ENCODE measurements around the gene SNX8. TPM values are rescaled to one million over a fixed set of nuclear protein-coding genes. Genes with fewer than 3 reads are reported as not detected.

Gene SNX8
- total and polyA plus RNA-seq, 2 of the 8 experiments (the other 6 are each of a cell fraction or from before 2014, with no cell fraction given) = 46.2 to 70.8 TPM

- no peak for FAIRE-seq
- TF ChIP-seq, protein P1, sequence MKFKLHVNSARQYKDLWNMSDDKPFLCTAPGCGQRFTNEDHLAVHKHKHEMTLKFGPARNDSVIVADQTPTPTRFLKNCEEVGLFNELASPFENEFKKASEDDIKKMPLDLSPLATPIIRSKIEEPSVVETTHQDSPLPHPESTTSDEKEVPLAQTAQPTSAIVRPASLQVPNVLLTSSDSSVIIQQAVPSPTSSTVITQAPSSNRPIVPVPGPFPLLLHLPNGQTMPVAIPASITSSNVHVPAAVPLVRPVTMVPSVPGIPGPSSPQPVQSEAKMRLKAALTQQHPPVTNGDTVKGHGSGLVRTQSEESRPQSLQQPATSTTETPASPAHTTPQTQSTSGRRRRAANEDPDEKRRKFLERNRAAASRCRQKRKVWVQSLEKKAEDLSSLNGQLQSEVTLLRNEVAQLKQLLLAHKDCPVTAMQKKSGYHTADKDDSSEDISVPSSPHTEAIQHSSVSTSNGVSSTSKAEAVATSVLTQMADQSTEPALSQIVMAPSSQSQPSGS (IDR thresholded peaks at IDR 0.05; ENCODE audit: low read length) = peak; percentile 25; the same call in 1 of the 2 replicates
- peak; percentile 62; the same call in 1 of the 2 replicates for TF ChIP-seq TBP (IDR thresholded peaks at IDR 0.05; ENCODE audit: low read depth, low read length)
- TF ChIP-seq RAD21 (IDR thresholded peaks at IDR 0.05 in 1 of 2, conservative IDR thresholded peaks at IDR 0.05 in 1 of 2; ENCODE audit: low read depth in 2 of 2, low read length in 2 of 2) = no peak
- peak; percentile 75 for TF ChIP-seq CREB1 (IDR thresholded peaks at IDR 0.05)
- peak; percentile 88 for TF ChIP-seq KDM4A (IDR thresholded peaks at IDR 0.05; ENCODE audit: low read depth, low read length, severe bottlenecking)
- TF ChIP-seq GABPA (IDR thresholded peaks at IDR 0.05; ENCODE audit: borderline replicate concordance, insufficient read depth, low read length) = no peak
- peak; percentile 51 for TF ChIP-seq POLR2AphosphoS5 (IDR thresholded peaks at IDR 0.05; ENCODE audit: low read depth, low read length)
- no peak for TF ChIP-seq ZNF274 (IDR thresholded peaks at IDR 0.05; ENCODE audit: borderline replicate concordance, extremely low read depth, low read length)
Observed at GRCh38 chr7:2232766-2233520, 81.3 kb downstream of the SNX8 start, which contains the start of gene MAD1L1. Gene MAD1L1 (minus strand): TSS chr7:2232945. CDS start chr7:2230133, 2,812 bp downstream.

More at GRCh38 chr7:2232766-2233520, 81.3 kb downstream of the SNX8 start, which contains the start of gene MAD1L1:
- Histone ChIP-seq H3K4me2 (ENCODE audit: insufficient read depth in 1 of 2, low read depth in 2 of 2, low read length in 2 of 2) (peak within 1 kb of the TSS; percentile 60 to 91), H3K27me3 (replicated peaks in 1 of 4; ENCODE audit: control insufficient read depth in 3 of 4, extremely low read depth in 1 of 4, insufficient read depth in 3 of 4, low read length in 3 of 4) (no peaks in the 10 kb centered on the region), H2BK12ac (ENCODE audit: low read depth, low read length) (no peak within 1 kb of the TSS), H2BK15ac (ENCODE audit: low read length) (no peak within 1 kb of the TSS), H3K79me1 (ENCODE audit: low read depth, low read length) (peaks cover 9% of the 10 kb centered on the region), H3K14ac (ENCODE audit: insufficient read length) (no peak within 1 kb of the TSS), H3K4me1 (replicated peaks in 1 of 4; ENCODE audit: control insufficient read depth in 3 of 4, insufficient read depth in 4 of 4, low read length in 3 of 4) (peaks cover 0 to 2% (median 0%) of the 10 kb centered on the region in 4 experiments; a peak in 1 of 7 replicates), H2BK120ac (replicated peaks; ENCODE audit: low read depth, low read length) (no peak within 1 kb of the TSS), H3K4me3 (ENCODE audit: extremely low read depth in 1 of 4, insufficient read depth in 2 of 4, low read depth in 3 of 4, low read length in 4 of 4) (peak within 1 kb of the TSS; percentile 62 to 93 (median 82)), H3K9ac (replicated peaks in 1 of 4; ENCODE audit: extremely low read depth in 1 of 4, low read depth in 3 of 4, low read length in 3 of 4) (peak within 1 kb of the TSS; percentile 65 to 93 (median 71)), H4K20me1 (replicated peaks in 1 of 2; ENCODE audit: control insufficient read depth in 1 of 2, insufficient read depth in 2 of 2, low read length in 2 of 2) (peaks cover 3 to 11% of the 10 kb centered on the region in 2 experiments), H4K8ac (ENCODE audit: extremely low read depth, insufficient read depth, low read length) (peak within 1 kb of the TSS; percentile 73; the same call in 1 of the 2 replicates), H2BK20ac (ENCODE audit: low read length) (no peak within 1 kb of the TSS), H3K23me2 (ENCODE audit: low read depth, low read length) (peaks cover 8% of the 10 kb centered on the region; the same call in 1 of the 2 replicates), H3K9me3 (ENCODE audit: insufficient read depth in 2 of 2, low read depth in 1 of 2, low read length in 1 of 2) (no peaks in the 10 kb centered on the region), H2AFZ (ENCODE audit: low read length) (0 out of 2 replicates have a peak within 1 kb of the TSS, but pooled peaks have one; percentile 51), H3K56ac (replicated peaks; ENCODE audit: insufficient read length, low read depth, low read length) (peak within 1 kb of the TSS; percentile 62), H3K79me2 (ENCODE audit: control insufficient read depth in 1 of 2, insufficient read depth in 2 of 2, low read length in 2 of 2) (peaks cover 8 to 34% of the 10 kb centered on the region in 2 experiments), H4K91ac (replicated peaks; ENCODE audit: insufficient read length, low read length) (peak within 1 kb of the TSS; percentile 84), H3K4ac (replicated peaks; ENCODE audit: insufficient read length, low read depth, low read length) (no peak within 1 kb of the TSS), H3K36me3 (ENCODE audit: control insufficient read depth in 2 of 4, insufficient read depth in 4 of 4, low read length in 3 of 4) (peaks cover 16 to 44% (median 32%) of the 10 kb centered on the region in 4 experiments; a peak in 7 of 8 replicates), H3K23ac (ENCODE audit: insufficient read length) (no peak within 1 kb of the TSS), H3K27ac (ENCODE audit: low read depth, low read length) (peak within 1 kb of the TSS; percentile 31; the same call in 1 of the 2 replicates), H2AK5ac (ENCODE audit: low read depth, low read length) (no peak within 1 kb of the TSS), H2BK5ac (ENCODE audit: low read depth, low read length) (peak within 1 kb of the TSS; percentile 71; the same call in 1 of the 2 replicates), H3K18ac (ENCODE audit: extremely low read depth, low read length) (peak within 1 kb of the TSS; percentile 68), H4K5ac (ENCODE audit: insufficient read length, low read depth, low read length) (peak within 1 kb of the TSS; percentile 33)
- CTCF ChIA-PET (ENCODE audit: partially characterized antibody) = interaction anchor here (1.0 to 1.8 kb wide), 4 partner anchors 17 to 147 kb away, joined by 3 to 5 read pairs (median 4); no protein-coding TSS in a partner anchor
- 3% methylated on average over 23 of the region's 63 CpGs; no CpG with 5 or more reads in 1 of the 2 experiments for WGBS, 2 experiments (ENCODE audit: extremely low coverage in 1 of 2, insufficient coverage in 1 of 2, insufficient read length in 1 of 2, insufficient replicate concordance in 2 of 2, low coverage in 1 of 2, low lambda C conversion rate in 2 of 2, missing lambda C conversion rate in 1 of 2)
- POLR2A ChIA-PET (ENCODE audit: partially characterized antibody) = interaction anchor here (0.9 to 4.5 kb wide), 15 partner anchors 8 to 399 kb away, joined by 3 to 36 read pairs (median 3); partner anchors contain the start of genes MRM2, NUDT1 and SNX8
- peak in 1 of 2 experiments; percentile 94 for DNase-seq (ENCODE audit: low read depth in 1 of 2, low spot score in 2 of 2)
